GF-D8 (cell line): Measurements from ENCODE around the gene FXYD7.
"Not testable (repeated sequence)": the region's sequence is repeated elsewhere in the genome, so short reads cannot be mapped to it uniquely, and the experiment has no call there.

ENCODE experiments used
- DNase-seq: peaks from one replicate; lab custom pipeline; 2025; lab: John Stamatoyannopoulos, UW

The FXYD7 gene

GRCh38 chr19:35144600-35145436, 1.8 kb downstream of the FXYD7 start:
- no peak for DNase-seq

GRCh38 chr19:35146746-35147459, 3.8 kb downstream of the FXYD7 start:
- no peak for DNase-seq

- no peak for DNase-seq
Measured at GRCh38 chr19:35149463-35149862, 6.4 kb downstream of the FXYD7 start.

GRCh38 chr19:35150445-35150844, 7.4 kb downstream of the FXYD7 start:
- no peak for DNase-seq

DNA sequence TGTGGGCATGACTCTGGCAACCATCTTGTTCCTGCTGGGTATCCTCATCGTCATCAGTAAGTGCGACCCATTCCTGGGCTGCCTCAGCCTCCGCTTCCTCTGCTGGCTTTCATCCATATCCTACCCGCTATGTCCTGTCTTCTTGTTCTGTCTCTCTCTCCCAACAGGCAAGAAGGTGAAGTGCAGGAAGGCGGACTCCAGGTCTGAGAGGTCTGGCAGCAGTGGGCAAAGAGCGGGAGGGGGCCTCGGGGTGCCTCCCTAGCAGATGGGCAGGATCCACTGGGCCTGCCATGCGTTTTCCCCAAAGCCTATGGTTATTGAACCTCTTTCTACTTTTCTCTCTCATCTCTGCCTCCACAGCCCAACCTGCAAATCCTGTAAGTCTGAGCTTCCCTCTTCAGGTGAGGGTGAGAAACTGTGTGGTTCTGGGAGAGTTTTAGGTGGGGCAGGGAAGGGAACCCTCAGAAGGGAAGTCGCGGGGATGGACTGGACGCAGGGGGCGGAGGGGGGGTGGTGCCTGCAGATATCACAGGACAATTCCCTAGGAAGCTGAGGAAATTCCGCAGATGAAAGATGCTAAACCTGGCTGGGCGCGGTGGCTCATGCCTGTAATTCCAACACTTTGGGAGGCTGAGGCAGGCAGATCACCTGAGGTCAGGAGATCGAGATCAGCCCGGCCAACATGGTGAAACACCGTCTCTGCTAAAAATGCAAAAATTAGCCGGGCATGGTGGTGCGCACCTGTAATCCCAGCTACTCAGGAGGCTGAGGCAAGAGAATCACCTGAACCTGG, 8.4 kb downstream of the FXYD7 start:
- DNase-seq: no peak

DNA sequence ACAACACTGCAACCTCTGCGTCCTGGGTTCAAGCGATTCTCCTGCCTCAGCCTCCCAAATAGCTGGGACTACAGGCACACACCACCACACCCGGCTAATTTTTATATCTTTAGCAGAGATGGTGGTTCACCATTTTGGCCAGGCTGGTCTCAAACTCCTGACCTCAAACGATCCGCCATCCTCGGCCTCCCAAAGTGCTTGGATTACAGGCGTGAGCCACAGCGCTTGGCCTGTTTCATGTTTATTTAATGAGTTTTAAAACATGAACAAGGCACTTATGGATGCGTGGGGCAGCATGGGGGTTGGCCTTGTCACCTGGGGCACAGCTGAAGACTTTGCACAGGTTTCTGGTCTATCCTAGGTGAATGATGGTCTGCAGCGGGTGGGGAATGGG, 10.1 kb downstream of the FXYD7 start:
- not testable (repeated sequence) for DNase-seq

DNA sequence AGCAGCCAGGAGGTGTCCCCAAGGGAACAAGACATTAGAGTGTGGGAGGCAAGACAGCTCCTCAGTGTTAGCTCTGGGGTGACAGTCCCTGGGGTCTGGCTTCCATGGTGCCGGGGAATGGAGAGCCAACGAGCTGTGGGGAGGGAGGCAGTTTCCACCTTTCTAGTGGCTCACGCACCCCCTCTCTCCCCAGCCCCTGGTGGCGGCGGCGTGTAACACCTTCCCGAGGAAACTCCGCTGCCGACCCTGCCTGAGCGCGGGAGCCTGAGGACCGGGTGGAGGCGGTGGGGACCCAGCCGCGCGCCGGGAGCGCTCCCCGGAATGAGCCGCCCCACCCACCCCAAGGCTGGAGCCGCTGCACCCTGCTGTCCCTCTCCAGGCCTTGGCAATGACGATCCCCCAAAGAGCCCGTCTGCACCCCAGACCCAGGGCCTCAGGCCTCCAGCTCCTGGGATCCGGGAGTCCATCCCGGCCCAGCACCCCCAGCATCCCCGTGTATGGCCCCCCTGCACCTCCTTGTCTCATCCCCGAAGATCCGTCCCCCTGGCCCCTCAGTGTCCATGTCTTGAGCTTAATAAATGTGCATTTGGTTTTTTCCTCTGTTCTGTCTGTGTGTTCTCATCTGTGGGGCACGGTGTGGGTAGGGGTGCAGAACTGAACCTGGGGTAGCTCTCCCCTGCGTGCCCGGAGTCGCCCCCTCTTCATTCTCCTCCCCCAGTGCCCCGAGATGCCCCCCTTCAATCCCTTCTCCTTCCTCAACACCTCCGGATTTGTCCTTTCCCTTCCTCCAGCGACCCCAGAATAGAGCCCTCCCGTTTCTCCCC, 10.9 kb downstream of the FXYD7 start:
- no peak for DNase-seq

- DNase-seq: peak; percentile 81
Measured at GRCh38 chr19:35154525-35155406, 11.7 kb downstream of the FXYD7 start, which contains the start of gene FXYD5. TSS of gene FXYD5 (plus strand) at chr19:35154735. CDS start at chr19:35155551, 816 bp downstream.

- no peak for DNase-seq
Measured at GRCh38 chr19:35155441-35155840, 12.4 kb downstream of the FXYD7 start.

DNA sequence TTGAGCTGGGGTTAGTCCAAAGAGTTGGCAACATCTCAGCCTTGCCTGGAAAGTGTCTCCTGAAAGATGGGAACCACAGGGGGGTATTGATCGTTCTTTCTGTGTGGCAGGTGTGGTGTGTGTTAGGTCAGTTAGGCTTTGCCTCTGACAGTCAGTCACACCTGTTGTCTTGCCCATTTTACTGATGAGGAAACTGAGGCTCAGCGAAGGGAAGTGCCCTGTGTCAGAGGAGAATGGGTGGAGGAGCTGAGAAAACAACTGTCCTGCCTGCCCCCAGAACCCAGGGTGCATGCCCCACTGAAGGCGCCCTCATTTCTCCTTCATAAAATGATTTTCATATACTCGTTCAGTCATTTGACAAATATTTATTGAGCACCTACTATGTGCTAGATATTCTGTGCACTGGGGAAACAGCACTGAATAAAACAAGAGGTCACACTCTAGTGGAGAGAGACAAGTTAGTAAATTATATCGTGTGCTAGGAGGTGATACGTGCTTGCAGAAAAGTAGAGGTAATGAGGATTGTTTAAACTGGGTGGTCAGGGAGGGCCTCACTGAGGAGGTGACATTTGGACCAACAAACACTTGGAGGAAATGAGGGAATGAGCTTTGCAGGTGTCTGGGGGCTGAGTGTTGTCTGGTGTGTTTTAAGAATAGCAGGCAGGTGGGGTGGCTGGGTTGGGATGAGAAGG, 13.1 kb downstream of the FXYD7 start:
- no peak for DNase-seq

DNA sequence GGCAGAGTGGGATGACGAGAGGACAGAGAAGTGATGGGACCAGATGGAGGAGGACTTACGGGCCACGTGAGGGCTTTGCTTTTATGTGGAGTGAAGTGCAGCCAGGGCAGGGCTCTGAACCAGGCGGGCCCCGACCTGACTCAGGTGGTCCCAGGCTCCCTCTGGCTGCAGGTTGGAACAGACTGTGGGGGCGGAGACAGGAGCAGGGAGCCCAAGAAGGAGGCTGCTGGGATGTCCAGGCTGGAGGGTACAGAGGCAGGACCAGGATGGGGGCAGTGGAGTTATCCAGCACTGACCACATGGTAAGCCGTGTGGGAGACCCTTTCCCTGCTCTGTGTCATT, 13.6 kb downstream of the FXYD7 start:
- DNase-seq: no peak

DNA sequence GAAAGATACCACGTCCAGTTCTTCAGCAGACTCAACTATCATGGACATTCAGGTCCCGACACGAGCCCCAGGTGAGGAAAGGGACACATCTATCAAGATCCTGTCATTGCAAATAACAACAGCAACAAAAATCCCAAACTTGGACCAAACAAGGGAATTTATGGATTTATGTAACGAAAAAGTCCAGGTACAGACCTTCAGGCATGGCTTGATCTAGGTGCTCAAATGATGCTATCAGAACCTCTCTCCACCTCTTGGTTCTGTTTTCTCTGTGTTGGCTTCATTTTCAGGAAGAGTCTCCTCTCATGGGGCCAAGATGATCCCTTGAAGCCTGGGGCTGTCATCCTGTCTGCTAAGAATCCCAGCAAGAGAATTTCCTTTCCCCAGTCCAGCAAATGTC, 14.4 kb downstream of the FXYD7 start:
- no peak for DNase-seq

GRCh38 chr19:35159606-35160005, 16.6 kb downstream of the FXYD7 start:
- no peak for DNase-seq

- DNase-seq: no peak
Measured at GRCh38 chr19:35160629-35161433, 17.8 kb downstream of the FXYD7 start.

DNA sequence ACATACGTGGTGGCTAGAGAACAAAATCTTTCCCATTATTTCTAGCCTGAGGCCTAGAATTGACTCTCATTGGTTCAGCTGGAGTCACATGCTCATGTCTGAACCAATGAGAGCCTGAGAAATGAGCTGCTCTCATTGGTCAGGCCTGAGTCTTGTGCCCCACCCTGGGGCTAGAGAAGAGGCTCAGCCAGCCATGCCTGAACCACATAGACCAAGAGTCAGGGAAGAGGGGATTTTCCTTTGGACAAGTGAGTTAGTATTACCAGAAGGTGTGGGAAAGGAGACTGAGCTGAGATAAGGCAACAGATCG, 18.3 kb downstream of the FXYD7 start:
- no peak for DNase-seq

DNA sequence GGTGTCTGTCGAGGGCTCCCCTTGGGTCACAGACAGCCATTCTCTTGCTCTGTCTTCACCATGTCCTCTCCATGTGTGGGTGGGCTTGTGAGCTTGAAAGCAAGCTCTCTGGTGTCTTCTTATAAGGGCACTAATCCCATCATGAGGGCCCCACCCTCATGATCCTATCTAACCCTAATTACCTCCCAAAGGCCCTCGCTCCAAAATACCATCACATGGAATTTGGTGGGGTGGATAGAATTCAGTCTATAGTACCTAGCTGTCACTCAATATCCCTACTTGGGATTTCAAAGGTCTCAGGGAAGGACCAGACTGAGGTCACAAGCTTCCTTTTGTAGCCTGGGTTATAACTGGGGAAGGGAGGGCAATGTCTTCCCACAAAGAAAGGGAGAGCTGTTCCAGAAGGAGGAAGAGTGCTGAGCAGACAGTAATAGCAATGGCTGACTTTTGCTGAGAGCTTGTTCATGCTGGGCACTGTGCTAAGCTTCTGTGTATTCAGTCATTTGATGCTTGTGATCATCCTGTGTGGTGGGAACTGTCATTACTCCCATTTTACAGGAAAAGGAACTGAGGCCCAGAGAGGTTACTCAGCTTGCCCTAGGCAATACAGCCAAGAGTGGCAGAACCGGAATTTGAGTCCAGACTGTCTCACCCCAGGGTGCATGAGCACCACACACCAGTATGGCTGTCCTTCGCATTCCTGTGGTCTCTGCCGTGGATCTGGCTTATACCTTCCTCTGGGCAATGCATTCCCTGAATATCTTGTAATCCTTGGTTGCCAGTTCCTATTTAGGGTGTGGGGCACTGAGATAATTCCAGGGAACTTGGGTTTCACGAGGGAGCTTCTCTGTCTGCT, 19.6 kb downstream of the FXYD7 start:
- no peak for DNase-seq

DNA sequence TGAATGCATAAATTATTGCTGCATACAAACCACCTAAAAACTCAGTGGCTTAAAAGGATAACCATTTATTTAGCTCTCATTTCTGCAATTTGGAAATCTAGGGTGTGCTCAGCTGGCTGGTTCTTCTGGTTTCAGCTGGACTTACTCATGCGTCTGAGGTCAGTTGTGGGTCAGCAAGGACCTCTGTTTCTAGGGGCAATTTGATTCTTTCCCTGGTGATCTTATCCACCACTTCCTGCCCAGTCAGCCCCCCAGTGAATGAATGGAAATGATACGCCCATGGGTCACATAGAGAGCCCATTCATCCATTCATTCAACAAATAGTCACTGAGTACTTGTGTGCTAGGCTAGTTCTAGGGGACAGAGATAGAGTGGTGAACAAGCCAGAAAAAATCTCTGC, 21.4 kb downstream of the FXYD7 start:
- no peak for DNase-seq
